Epithelial cell of esophagus (primary cell): ENCODE measurements around the gene PTGER3.

ENCODE experiments used
- DNase-seq: peaks from one replicate; pipeline ENCODE4 v3.0.0; 2010; ENCODE audit warnings: low read depth
- H3K4me3 ChIP-seq: 2 replicates; pipeline ENCODE4 v1.5.1; 2011; ENCODE audit warnings: mild to moderate bottlenecking, low read length, control low read depth
- CTCF ChIP-seq: IDR thresholded peaks from 2 replicates; pipeline ENCODE4 v1.5.1; 2011; ENCODE audit warnings: low read depth, mild to moderate bottlenecking, low read length, control low read depth, inconsistent platforms; ENCODE audit not compliant: insufficient read depth; ENCODE audit errors: missing control alignments

PTGER3 gene

GRCh38 chr1:71014178-71014579, 33.4 kb downstream of the PTGER3 start:
- no peak for TF ChIP-seq CTCF
- no peak for DNase-seq
- no peak overlapping the region for H3K4me3 ChIP-seq

GRCh38 chr1:71002709-71003475, 44.7 kb downstream of the PTGER3 start:
- H3K4me3 ChIP-seq = no peak overlapping the region
- no peak for TF ChIP-seq CTCF
- DNase-seq = no peak

- DNase-seq = no peak
- no peak overlapping the region for H3K4me3 ChIP-seq
- no peak for TF ChIP-seq CTCF
Measured at GRCh38 chr1:71001624-71002023, 46.0 kb downstream of the PTGER3 start.

- no peak for DNase-seq
- H3K4me3 ChIP-seq = no peak overlapping the region
- TF ChIP-seq CTCF = no peak
Measured at GRCh38 chr1:70997793-70998192, 49.8 kb downstream of the PTGER3 start.

- TF ChIP-seq CTCF = no peak
- no peak overlapping the region for H3K4me3 ChIP-seq
- no peak for DNase-seq
Measured at GRCh38 chr1:70994753-70995268, 52.8 kb downstream of the PTGER3 start.

- H3K4me3 ChIP-seq = no peak overlapping the region
- TF ChIP-seq CTCF = no peak
- no peak for DNase-seq
Measured at GRCh38 chr1:70993798-70994197, 53.8 kb downstream of the PTGER3 start.

GRCh38 chr1:70992521-70992920, 55.1 kb downstream of the PTGER3 start:
- DNase-seq = no peak
- H3K4me3 ChIP-seq = no peak overlapping the region

More at GRCh38 chr1:70992521-70992920, 55.1 kb downstream of the PTGER3 start:
- TF ChIP-seq CTCF = no peak
